GM11168 (cell line): ENCODE results near the gene ASXL3.

Experiments used
- in situ Hi-C: fragments of 300-500 bp; cut with MboI; formaldehyde crosslinking; loops from one replicate; pipeline ENCODE4 v1.12.0; 2022; ENCODE audit warnings: low sequenced_read_pairs; ENCODE audit not compliant: unreplicated experiment

Gene ASXL3

DNA sequence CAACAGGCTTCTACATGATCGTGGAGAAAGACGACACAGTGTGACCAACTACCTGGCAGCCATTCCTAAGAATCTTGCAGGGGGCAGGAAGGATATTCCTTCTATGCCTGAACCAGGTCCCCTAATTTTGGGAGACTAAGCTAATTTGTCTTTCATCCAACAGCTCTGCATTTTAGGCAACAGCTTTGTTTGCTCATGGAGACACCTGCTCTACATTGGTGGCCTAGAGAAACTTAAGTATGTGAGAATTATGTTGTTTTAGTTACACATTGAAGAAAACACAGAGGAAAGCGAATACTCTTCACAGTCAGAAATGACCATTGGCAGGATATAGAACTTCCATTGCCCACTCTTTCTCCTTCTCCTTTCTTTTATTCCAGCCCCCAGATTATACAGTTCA lies 75.2 kb downstream of the ASXL3 start:
- in situ Hi-C loops = no loop called here

- in situ Hi-C loops = no loop called here
Observed at GRCh38 chr18:33656889-33657448, 79.0 kb downstream of the ASXL3 start.

DNA sequence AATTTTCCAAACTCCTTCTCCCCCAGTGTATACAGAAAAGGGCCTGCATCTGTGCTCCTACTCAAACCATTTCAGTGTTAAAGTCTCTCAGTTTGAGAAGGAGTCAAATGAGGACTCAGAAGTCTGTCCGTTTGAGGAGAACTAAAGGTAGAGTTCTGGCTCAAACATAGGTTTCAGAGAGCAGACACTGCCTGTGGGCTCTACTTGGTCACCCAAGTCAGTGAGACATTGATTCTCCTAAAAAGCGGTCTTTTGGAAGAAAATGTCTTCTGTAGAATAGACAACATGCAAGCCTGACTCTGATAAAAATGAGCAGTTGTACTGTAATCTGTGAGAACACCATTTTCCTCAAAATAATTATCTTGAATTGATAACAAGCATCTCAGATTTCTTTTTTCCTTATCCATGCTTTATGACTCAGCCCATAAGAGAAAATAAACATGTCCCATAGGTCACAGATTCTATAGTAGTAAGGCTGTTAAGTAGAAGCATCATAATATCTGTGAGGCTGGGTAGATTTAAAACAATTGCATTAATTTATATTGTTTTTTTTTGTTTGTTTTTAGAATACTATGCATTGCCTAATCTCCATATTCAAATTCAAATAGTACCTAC lies 82.8 kb downstream of the ASXL3 start:
- in situ Hi-C loops = no loop called here

DNA sequence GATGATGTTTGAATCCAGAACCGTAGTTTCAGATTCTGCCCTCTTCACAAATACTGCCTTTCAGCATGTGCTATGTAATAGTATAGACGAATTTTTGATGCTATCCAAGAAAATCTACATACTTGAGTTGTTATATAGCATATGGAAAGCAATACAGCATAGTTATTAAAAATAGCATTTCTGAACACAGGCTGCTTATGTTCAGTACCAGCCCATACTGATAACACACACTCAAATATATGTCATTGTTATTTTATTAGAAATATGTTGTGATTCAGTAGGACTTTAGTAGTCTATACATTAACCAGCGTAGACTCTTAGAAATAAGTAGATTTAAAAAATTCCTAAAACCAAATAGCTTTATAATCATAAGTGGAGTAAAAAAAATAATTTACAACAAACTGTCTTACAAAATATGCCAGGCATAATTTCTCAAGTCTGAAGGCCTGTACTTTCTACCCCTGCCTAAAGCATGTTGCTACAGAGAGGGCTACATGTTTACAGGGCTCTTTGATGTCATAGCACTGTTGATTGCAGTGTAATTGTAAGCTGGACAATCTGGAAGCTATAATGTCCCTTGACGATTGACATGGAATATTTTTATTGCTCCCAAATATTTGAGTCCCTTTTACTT lies 86.3 kb downstream of the ASXL3 start:
- in situ Hi-C loops = no loop called here

GRCh38 chr18:33665187-33665586 lies 87.2 kb downstream of the ASXL3 start:
- in situ Hi-C loops = no loop called here

DNA sequence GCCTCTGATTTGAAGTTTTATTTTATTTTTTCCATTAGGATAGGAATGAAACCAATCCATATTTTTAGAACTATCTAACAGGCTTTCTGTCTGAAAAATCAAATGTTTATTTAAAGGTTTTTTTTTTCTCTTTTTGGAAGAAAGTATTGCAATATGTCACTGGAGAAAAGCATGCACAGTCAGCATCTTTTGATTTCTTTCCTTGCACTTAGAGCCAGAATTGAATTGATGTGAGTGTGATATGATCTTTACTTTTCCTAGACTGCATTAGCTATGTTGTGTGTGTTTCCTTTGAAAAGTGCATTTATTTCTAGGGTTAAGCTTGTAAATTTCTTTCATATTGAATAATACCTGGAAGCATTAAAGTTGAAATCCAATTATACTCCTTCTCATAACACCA lies 87.6 kb downstream of the ASXL3 start:
- in situ Hi-C loops = no loop called here

- in situ Hi-C loops = no loop called here
Observed at GRCh38 chr18:33666915-33667314, 88.9 kb downstream of the ASXL3 start.

DNA sequence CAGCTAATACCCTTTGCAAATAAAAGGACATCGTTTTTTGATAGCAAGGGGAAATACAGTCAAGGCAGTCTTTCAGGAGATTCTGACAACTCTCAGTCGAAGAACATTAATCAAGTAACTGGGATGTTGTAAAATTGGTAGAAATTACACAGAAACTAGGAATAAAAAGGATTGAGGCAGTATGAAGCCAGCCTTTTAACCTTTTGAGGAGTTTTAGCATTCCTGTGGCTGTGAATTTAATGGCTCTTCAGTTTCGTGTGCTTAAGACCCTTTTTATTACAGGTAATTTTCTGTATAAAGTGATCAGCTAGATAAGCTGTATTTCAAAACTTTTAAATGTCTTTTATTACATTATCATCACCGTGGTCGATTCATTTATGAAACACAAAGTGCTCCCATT lies 91.6 kb downstream of the ASXL3 start:
- in situ Hi-C loops = no loop called here

DNA sequence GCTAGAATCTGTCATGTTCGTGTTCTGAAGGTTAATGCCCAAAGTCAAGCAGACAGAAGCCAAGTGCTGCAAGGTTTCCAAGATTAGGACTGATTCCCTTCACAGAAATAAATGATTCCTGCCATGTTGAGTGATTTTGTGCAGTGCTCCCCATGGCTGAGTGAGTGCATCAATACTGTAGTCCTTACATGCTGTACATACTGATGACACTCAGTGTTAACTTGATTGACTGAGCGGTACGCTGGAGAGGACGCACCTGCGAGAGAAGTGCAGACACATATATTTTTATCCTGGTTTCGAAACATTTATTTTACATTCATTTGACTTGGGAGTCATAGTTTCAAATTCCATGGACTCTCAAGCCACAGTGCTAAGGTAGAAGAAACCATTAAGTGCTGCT lies 92.0 kb downstream of the ASXL3 start:
- in situ Hi-C loops = no loop called here

- in situ Hi-C loops = no loop called here
Observed at GRCh38 chr18:33673689-33674088, 95.7 kb downstream of the ASXL3 start.

GRCh38 chr18:33676593-33676992 lies 98.6 kb downstream of the ASXL3 start:
- in situ Hi-C loops = no loop called here

DNA sequence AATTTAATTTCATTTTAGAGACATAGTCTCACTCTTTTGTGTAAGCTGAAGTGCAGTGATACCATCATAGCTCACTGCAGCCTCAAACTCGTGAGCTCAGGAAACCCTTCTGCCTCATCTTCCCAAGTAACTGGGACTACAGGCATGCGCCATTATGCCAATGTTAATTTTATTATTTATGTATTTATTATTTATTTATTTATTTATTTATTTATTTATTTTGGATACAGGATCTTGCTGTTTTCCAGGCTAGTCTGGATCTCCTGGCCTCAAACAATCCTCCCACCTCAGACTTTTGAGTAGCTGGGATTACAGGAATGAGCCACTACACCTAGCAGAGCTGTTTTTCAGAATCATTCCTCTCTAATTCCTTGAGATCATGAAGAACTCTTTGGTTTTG lies 99.9 kb downstream of the ASXL3 start:
- in situ Hi-C loops = no loop called here

- in situ Hi-C loops = no loop called here
Observed at GRCh38 chr18:33682436-33682835, 104.4 kb downstream of the ASXL3 start.

- in situ Hi-C loops = no loop called here
Observed at GRCh38 chr18:33694593-33694992, 116.6 kb downstream of the ASXL3 start.

DNA sequence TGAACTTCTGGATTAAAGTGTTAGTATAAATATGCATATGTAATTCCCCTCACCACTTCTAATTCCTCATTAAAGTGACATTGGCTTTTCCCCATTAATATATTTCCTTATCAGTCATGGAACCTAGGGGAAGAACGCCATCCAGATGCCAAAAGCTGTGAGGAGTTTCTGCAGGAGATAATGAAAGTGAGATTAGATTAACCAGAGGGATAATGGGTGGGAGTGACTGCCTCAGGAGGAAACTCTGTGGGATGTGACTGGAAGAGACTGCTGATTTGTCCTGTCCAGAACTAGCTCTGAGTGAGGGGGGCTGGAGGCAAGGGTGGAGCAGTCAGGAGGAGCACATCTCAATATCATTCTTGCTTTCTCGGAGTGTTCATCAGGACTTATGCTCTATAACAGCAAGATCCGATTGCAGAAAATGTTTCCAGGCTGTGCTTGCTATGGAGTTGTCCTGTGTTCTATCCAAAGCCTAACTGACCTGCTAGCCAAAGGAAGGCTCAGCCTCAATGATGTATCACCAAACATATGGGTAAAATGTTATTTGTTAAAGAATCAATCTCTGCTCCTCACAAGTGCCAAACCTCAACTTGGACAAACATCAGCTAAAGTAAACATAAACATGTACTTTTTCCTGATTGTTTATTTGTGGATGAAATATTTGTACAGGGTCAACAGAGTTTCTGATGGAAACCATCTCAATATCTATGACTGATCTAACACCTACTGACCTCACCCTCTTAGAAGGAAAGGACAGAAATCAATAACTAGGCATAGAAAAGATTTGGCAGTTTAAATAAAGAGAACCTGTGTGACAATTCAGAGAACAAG lies 118.5 kb downstream of the ASXL3 start:
- in situ Hi-C loops = no loop called here

GRCh38 chr18:33697498-33697897 lies 119.5 kb downstream of the ASXL3 start:
- in situ Hi-C loops = no loop called here

DNA sequence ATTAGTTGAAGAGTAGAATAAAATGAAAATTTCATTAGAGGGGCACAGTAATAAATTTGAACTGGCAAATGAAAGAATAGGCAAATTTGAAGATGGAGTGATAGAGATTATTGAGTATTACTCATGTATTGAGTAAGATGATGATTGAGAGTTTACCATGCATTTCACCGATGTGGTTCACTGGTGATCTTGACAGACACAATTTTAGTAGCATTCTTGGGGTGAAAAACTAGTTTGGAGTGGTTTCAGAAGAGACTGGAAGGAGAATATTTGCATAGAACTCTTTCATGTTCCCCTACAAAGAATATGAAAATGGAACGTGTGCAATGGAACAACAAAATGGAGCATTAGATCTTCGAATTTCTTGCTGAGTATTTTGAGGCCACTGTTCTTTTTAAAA lies 121.4 kb downstream of the ASXL3 start:
- in situ Hi-C loops = no loop called here

DNA sequence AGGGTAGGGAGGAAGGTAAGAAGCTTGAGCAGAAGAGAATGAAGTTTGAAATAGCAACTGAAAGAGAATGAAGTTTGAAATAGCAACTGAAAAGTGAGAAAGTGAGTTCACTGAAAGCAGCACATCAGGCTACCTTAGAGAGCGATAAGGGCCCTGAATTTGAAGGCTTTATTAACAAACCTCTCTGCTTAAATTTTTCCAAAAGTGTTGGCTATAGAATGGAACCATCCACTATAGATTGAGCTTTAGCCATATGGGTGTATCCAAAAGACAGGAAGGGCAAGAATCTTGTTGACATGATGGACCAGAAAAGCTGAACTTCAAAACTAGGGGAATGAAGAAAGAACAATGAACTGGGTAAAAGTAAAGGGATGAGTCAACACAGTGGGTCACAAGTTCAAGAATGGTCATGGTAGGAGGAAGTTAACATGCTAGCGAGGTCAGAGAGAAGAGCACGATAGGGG lies 122.5 kb downstream of the ASXL3 start:
- in situ Hi-C loops = no loop called here

GRCh38 chr18:33702625-33703024 lies 124.6 kb downstream of the ASXL3 start:
- in situ Hi-C loops = no loop called here

GRCh38 chr18:33706391-33706790 lies 128.4 kb downstream of the ASXL3 start:
- in situ Hi-C loops = no loop called here

DNA sequence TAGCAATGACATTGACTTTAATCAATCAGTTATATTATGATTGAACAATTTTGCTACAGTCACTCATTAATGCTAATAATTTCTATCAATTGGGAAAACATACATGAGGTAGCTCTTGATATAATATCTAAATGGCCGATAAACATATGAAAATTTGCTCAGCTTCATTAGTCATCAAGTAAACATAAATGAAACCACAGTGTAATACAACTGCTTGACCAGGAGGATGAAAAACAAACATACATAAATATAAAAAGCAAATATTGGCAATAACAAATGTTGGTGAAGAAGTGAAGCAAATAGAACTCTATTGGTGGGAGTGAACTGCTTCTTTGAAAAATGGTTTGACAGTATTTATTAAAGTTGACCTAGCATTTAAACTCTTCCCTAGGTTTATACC lies 130.9 kb downstream of the ASXL3 start:
- in situ Hi-C loops = no loop called here
